Activated B cell treated with CpG ODN at 0.5 μM for 24 hours (primary cell): ENCODE measurements around the gene HHEX. TPM values are rescaled to one million over a fixed set of nuclear protein-coding genes. Genes with fewer than 3 reads are reported as not detected.

Experiments
- ATAC-seq: fragments of 200-7000 bp; cut with Tn5 transposase; one replicate; pipeline ENCODE4 v1.10.0; 2021; ENCODE audit warnings: low read depth, mild to moderate bottlenecking, moderate library complexity
- CTCF ChIA-PET: fragments of 350-600 bp; sonication (Branson Sonifier 250); formaldehyde crosslinking; loops from one replicate; lab custom pipeline; 2021; ENCODE audit warnings: antibody characterized with exemption; lab: Charles Lee
- POLR2A ChIA-PET: fragments of 350-600 bp; sonication (Branson Sonifier 250); formaldehyde crosslinking; loops from one replicate; lab custom pipeline; 2021; ENCODE audit warnings: antibody characterized with exemption; lab: Charles Lee
- DNase-seq: peaks from one replicate; pipeline ENCODE4 v3.0.0; 2022
- H3K27ac Mint-ChIP-seq: one replicate; pipeline ENCODE4 v1.8.0; 2020; ENCODE audit warnings: mixed read lengths
- H3K27me3 Mint-ChIP-seq: one replicate; pipeline ENCODE4 v1.8.0; 2021; ENCODE audit warnings: mixed read lengths
- H3K36me3 Mint-ChIP-seq: one replicate; pipeline ENCODE4 v1.8.0; 2021; ENCODE audit warnings: low read depth, mixed read lengths
- H3K4me1 Mint-ChIP-seq: one replicate; pipeline ENCODE4 v1.8.0; 2021; ENCODE audit warnings: mixed read lengths
- H3K4me3 Mint-ChIP-seq: one replicate; pipeline ENCODE4 v1.8.0; 2020; ENCODE audit warnings: mild to moderate bottlenecking, mixed read lengths
- H3K9me3 Mint-ChIP-seq: one replicate; pipeline ENCODE4 v1.8.0; 2020; ENCODE audit warnings: mixed read lengths
- intact Hi-C: fragments of 100-400 bp; cut with micrococcal nuclease; formaldehyde crosslinking; loops from one replicate; pipeline ENCODE4 v1.15.1; 2024
- total RNA-seq: library from RNA; stranded (reverse); gene quantifications from 2 replicates; pipeline ENCODE4 v1.2.3, GENCODE V29; 2022
- TF ChIP-seq, protein P1 (sequence below): fragments of 200-600 bp; IDR thresholded peaks from one replicate; pipeline ENCODE4 v1.8.0; 2022; ENCODE audit warnings: antibody characterized with exemption, mild to moderate bottlenecking

Gene HHEX
- total RNA-seq, 1 donor from 2014 or later: 55.1 TPM

GRCh38 chr10:92696606-92697383 lies 7.0 kb downstream of the HHEX start:
- Mint-ChIP-seq H3K4me3 (no peak overlapping the region), H3K27me3 (no peaks in the 10 kb centered on the region), H3K4me1 (peaks cover 82% of the 10 kb centered on the region), H3K27ac (peak overlapping the region; percentile 90), H3K36me3 (peaks cover 41% of the 10 kb centered on the region), H3K9me3 (no peaks in the 10 kb centered on the region)
- ChIA-PET CTCF (no interaction called here), POLR2A (interaction anchor here (0.6 to 2.0 kb wide), 3 partner anchors 16 to 60 kb away, joined by 3 to 12 read pairs (median 3); no protein-coding TSS in a partner anchor)
- no peak for ATAC-seq
- intact Hi-C loops: no loop called here
- TF ChIP-seq, protein P1, sequence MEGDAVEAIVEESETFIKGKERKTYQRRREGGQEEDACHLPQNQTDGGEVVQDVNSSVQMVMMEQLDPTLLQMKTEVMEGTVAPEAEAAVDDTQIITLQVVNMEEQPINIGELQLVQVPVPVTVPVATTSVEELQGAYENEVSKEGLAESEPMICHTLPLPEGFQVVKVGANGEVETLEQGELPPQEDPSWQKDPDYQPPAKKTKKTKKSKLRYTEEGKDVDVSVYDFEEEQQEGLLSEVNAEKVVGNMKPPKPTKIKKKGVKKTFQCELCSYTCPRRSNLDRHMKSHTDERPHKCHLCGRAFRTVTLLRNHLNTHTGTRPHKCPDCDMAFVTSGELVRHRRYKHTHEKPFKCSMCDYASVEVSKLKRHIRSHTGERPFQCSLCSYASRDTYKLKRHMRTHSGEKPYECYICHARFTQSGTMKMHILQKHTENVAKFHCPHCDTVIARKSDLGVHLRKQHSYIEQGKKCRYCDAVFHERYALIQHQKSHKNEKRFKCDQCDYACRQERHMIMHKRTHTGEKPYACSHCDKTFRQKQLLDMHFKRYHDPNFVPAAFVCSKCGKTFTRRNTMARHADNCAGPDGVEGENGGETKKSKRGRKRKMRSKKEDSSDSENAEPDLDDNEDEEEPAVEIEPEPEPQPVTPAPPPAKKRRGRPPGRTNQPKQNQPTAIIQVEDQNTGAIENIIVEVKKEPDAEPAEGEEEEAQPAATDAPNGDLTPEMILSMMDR: no peak
- no peak for DNase-seq

GRCh38 chr10:92697663-92698511 lies 8.1 kb downstream of the HHEX start:
- Mint-ChIP-seq H3K4me1 (peaks cover 81% of the 10 kb centered on the region), H3K4me3 (peak overlapping the region; percentile 77), H3K36me3 (peaks cover 32% of the 10 kb centered on the region), H3K9me3 (no peaks in the 10 kb centered on the region), H3K27ac (peak overlapping the region; percentile 90), H3K27me3 (no peaks in the 10 kb centered on the region)
- CTCF ChIA-PET: interaction anchor here (0.8 kb wide), 1 partner anchor 44 kb away, joined by 3 read pairs; no protein-coding TSS in a partner anchor
- intact Hi-C loops: loop anchor here (1.0 to 2.0 kb wide), 3 partner anchors 44 to 105 kb away; partner anchors contain the start of gene KIF11
- TF ChIP-seq, protein P1: no peak
- DNase-seq: no peak
- POLR2A ChIA-PET: interaction anchor here (0.6 to 6.3 kb wide), 11 partner anchors 7 to 151 kb away, joined by 3 to 83 read pairs (median 6); partner anchors contain the start of genes EXOC6 and HHEX
- ATAC-seq: no peak

- CTCF ChIA-PET: interaction anchor here (1.0 kb wide), 1 partner anchor 8 kb away, joined by 3 read pairs; no protein-coding TSS in a partner anchor
- no peak for ATAC-seq
- H3K4me3 Mint-ChIP-seq: peak overlapping the region; percentile 88
- peaks cover 24% of the 10 kb centered on the region for H3K36me3 Mint-ChIP-seq
- no peak for DNase-seq
- TF ChIP-seq, protein P1: no peak
- no peaks in the 10 kb centered on the region for H3K27me3 Mint-ChIP-seq
- intact Hi-C loops: loop anchor here (1.0 to 2.0 kb wide), 3 partner anchors 8 to 106 kb away; partner anchors contain the start of gene KIF11
- peaks cover 77% of the 10 kb centered on the region for H3K4me1 Mint-ChIP-seq
- H3K27ac Mint-ChIP-seq: peak overlapping the region; percentile 85
- H3K9me3 Mint-ChIP-seq: no peaks in the 10 kb centered on the region
- POLR2A ChIA-PET: interaction anchor here (0.6 to 6.3 kb wide), 19 partner anchors 8 to 1637 kb away, joined by 3 to 83 read pairs (median 7); partner anchors contain the start of genes EXOC6, HHEX and IDE
Observed at GRCh38 chr10:92699193-92699517, 9.4 kb downstream of the HHEX start.

DNA sequence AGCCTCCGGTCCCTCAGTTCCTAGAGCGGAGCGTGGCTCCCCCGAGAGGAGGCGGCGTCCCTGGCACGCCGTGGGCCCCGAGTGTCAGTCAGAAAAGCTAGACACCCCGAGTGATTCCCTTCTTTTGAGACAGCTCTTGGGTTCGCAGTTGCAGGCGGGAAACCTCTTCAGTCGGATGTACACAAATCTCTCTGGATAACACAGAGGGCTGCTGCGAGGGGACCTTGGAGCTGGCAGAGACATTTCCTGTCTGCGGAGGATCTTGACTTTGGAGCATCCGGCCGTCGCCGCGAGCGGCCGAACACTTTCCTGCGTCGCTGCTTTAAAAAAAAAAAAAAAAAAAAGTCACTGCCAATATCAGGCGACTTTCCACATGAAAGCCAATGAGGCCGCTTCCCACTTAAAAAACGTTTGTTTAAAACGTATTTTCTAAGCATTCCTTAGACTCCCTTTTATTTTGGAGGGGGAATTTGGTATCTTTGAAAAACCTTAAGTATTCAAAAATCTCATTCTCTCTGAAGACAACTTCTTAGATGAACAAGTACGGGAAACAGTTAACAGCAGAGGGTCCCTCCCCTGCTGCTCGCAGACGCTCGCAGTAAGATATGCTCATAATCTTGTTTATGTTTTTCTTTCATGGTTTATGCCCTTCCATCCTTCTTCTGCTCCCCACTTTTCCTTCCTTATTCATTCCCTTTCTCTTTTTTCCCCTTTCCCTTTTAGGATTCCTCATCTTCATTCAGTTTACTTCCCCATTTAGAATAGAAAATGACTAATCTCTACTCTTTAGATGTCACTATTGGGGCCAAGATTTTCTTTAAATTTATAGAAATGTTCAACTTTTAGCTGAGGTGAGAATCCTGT lies 10.0 kb downstream of the HHEX start:
- Mint-ChIP-seq H3K27me3 (no peaks in the 10 kb centered on the region), H3K4me1 (peaks cover 72% of the 10 kb centered on the region), H3K27ac (peak overlapping the region; percentile 85), H3K36me3 (peaks cover 18% of the 10 kb centered on the region), H3K9me3 (no peaks in the 10 kb centered on the region), H3K4me3 (peak overlapping the region; percentile 88)
- POLR2A ChIA-PET: interaction anchor here (0.6 to 6.3 kb wide), 18 partner anchors 9 to 1637 kb away, joined by 3 to 83 read pairs (median 7); partner anchors contain the start of genes EXOC6, HHEX and IDE
- TF ChIP-seq, protein P1: no peak
- peak; percentile 64 for ATAC-seq
- intact Hi-C loops: loop anchor here (1.0 to 2.0 kb wide), 3 partner anchors 8 to 107 kb away; partner anchors contain the start of gene KIF11
- DNase-seq: peak; percentile 46
- CTCF ChIA-PET: interaction anchor here (0.6 to 1.3 kb wide), 3 partner anchors 8 to 30 kb away, joined by 3 to 4 read pairs (median 3); no protein-coding TSS in a partner anchor
